Endothelial cell of umbilical vein (primary cell): Measurements from ENCODE around the gene TNFRSF8. TPM values are rescaled to one million over a fixed set of nuclear protein-coding genes. Genes with fewer than 3 reads are reported as not detected.

Source experiments
- BruUV-seq: library from RNA; stranded (reverse); fragments of 400-500 nt; replicated peaks from 2 replicates; lab custom pipeline; 2021; lab: Mats Ljungman, UMichigan
- CTCF ChIA-PET: fragments of 300-600, 350-600 bp; sonication (Branson Sonifier 250); formaldehyde crosslinking; loops from one replicate; lab custom pipeline; 2021; ENCODE audit warnings: antibody characterized with exemption, inconsistent platforms; lab: Charles Lee
- POLR2A ChIA-PET: fragments of 300-600, 350-600 bp; sonication (Branson Sonifier 250); formaldehyde crosslinking; loops from one replicate; lab custom pipeline; 2021; ENCODE audit warnings: antibody characterized with exemption, inconsistent platforms; lab: Charles Lee
- DNase-seq: peaks from one replicate; pipeline ENCODE4 v3.0.0-alpha.2; 2011; ENCODE audit warnings: low read depth, low spot score
- FAIRE-seq: peaks from 2 replicates; lab custom pipeline; 2011; peaks lifted over from hg19 to GRCh38; lab: Jason Lieb, UNC
- H2AFZ ChIP-seq: 2 replicates; pipeline ENCODE4 v1.6.0; 2012; ENCODE audit warnings: low read depth, low read length, control low read depth, inconsistent platforms
- H3K27ac ChIP-seq: 2 replicates; pipeline ENCODE4 v1.5.1; 2011; ENCODE audit warnings: low read depth, mild to moderate bottlenecking, control low read depth, low read length, moderate library complexity; ENCODE audit not compliant: insufficient read depth
- H3K27me3 ChIP-seq, 2 experiments: 2 replicates each; pipeline versions ENCODE4 v1.6.0 to v1.6.1; 2011; ENCODE audit warnings: low read length in 2 of 2, mixed read lengths in 1 of 2; ENCODE audit not compliant: control insufficient read depth in 2 of 2, insufficient read depth in 2 of 2
- H3K36me3 ChIP-seq, 2 experiments: 2 replicates in 1 of 2; 3 replicates in 1 of 2; pipeline ENCODE4 v1.5.1; 2011; ENCODE audit warnings: low read length in 2 of 2, mild to moderate bottlenecking in 1 of 2, moderate library complexity in 1 of 2; ENCODE audit not compliant: control insufficient read depth in 2 of 2, insufficient read depth in 2 of 2; ENCODE audit errors: extremely low read depth in 1 of 2
- H3K4me1 ChIP-seq: 3 replicates; pipeline ENCODE4 v1.5.1; 2011; ENCODE audit warnings: mild to moderate bottlenecking, low read length; ENCODE audit not compliant: control insufficient read depth, insufficient read depth; ENCODE audit errors: extremely low read depth
- H3K4me2 ChIP-seq: 2 replicates; pipeline ENCODE4 v1.6.1; 2011; ENCODE audit warnings: low read length, control low read depth, mixed read lengths; ENCODE audit not compliant: insufficient read depth
- H3K4me3 ChIP-seq, 3 experiments: fragments of 200-600 bp in 1 of 3; sonication (generic), shearing (Covaris generic) in 1 of 3; replicated peaks in 1 of 3; 2 replicates each; pipeline ENCODE4 v1.5.1; 2011 to 2016; ENCODE audit warnings: control low read depth in 3 of 3, low read length in 3 of 3, mild to moderate bottlenecking in 2 of 3, inconsistent platforms in 1 of 3, low read depth in 1 of 3, moderate library complexity in 1 of 3; ENCODE audit not compliant: insufficient read depth in 1 of 3
- H3K79me2 ChIP-seq: 2 replicates; pipeline ENCODE4 v1.6.0; 2012; ENCODE audit warnings: low read length, inconsistent platforms; ENCODE audit not compliant: control insufficient read depth, insufficient read depth
- H3K9ac ChIP-seq: replicated peaks from 2 replicates; pipeline ENCODE3; 2011; ENCODE audit warnings: low read length, control low read depth; ENCODE audit not compliant: insufficient read depth; ENCODE audit errors: extremely low read depth
- H3K9me1 ChIP-seq: replicated peaks from 3 replicates; pipeline ENCODE4 v1.6.0; 2011; ENCODE audit warnings: mild to moderate bottlenecking, low read length; ENCODE audit not compliant: control insufficient read depth, insufficient read depth; ENCODE audit errors: extremely low read depth
- H3K9me3 ChIP-seq: replicated peaks from 2 replicates; pipeline ENCODE4 v1.5.1; 2012; ENCODE audit warnings: low read length, inconsistent platforms; ENCODE audit not compliant: control insufficient read depth, insufficient read depth
- H4K20me1 ChIP-seq: replicated peaks from 2 replicates; pipeline ENCODE3; 2011; ENCODE audit warnings: mild to moderate bottlenecking, low read length; ENCODE audit not compliant: control insufficient read depth, insufficient read depth; ENCODE audit errors: extremely low read depth
- CTCF ChIP-seq, 2 donors: IDR thresholded peaks; 1 replicate in 1 of 2; 2 replicates in 1 of 2; pipeline ENCODE4 v1.5.1; 2011; ENCODE audit warnings: low read length in 2 of 2, mild to moderate bottlenecking in 2 of 2, moderate library complexity in 2 of 2, control low read depth in 1 of 2, inconsistent platforms in 1 of 2, low read depth in 1 of 2; ENCODE audit not compliant: insufficient read depth in 1 of 2; ENCODE audit errors: extremely low read depth in 1 of 2
- EZH2 ChIP-seq: IDR thresholded peaks from 2 replicates; pipeline ENCODE4 v1.6.1; 2012; ENCODE audit warnings: borderline replicate concordance, low read depth, mild to moderate bottlenecking, moderate library complexity, low read length, inconsistent platforms; ENCODE audit not compliant: severe bottlenecking
- GATA2 ChIP-seq: IDR thresholded peaks from 2 replicates; pipeline ENCODE4 v1.7.0; 2011; ENCODE audit warnings: low read depth, mild to moderate bottlenecking, moderate library complexity, mixed read lengths, low read length; ENCODE audit not compliant: insufficient read length, insufficient read depth
- JUN ChIP-seq: IDR thresholded peaks from 2 replicates; pipeline ENCODE4 v1.6.1; 2011; ENCODE audit warnings: borderline replicate concordance, low read depth; ENCODE audit not compliant: insufficient read length, insufficient read depth
- MYC ChIP-seq: IDR thresholded peaks from one replicate; pipeline ENCODE4 v1.6.1; 2011; ENCODE audit warnings: mild to moderate bottlenecking, low read depth, low read length
- POLR2AphosphoS5 ChIP-seq: IDR thresholded peaks from 2 replicates; pipeline ENCODE4 v1.6.1; 2012; ENCODE audit warnings: low read depth, mild to moderate bottlenecking, control low read depth, low read length, moderate library complexity; ENCODE audit not compliant: insufficient read depth
- dilution Hi-C: fragments of 300-500 bp; cut with MboI; formaldehyde crosslinking; loops from one replicate; pipeline ENCODE4 v1.15.0; 2019; ENCODE audit warnings: low sequenced_read_pairs; ENCODE audit not compliant: extremely low pct_ligation_motif_present
- intact Hi-C: fragments of 100-400 bp; cut with micrococcal nuclease; formaldehyde crosslinking; loops from one replicate; pipeline ENCODE4 v1.10.0; 2022
- polyA plus RNA-seq, 4 experiments: library from polyadenylated mRNA; depleted of rRNA in 3 of 4; stranded (reverse) in 3 of 4; unstranded in 1 of 4; fragments of >200 nt; gene quantifications; 2 replicates each; pipeline versions ENCODE4 v1.2.1 to v1.2.3, GENCODE V29; 2011 to 2012; ENCODE audit warnings: missing spikeins in 1 of 4
- total RNA-seq: library from RNA; stranded (reverse); gene quantifications from 2 replicates; pipeline ENCODE4 v1.2.3, GENCODE V29; 2021
- TF ChIP-seq, protein P1 (sequence below): IDR thresholded peaks from 2 replicates; pipeline ENCODE4 v1.6.1; 2011; ENCODE audit not compliant: insufficient read depth, insufficient read length

TNFRSF8 gene
- total and polyA plus RNA-seq, 2 donors (not counting 3 experiments of a cell fraction or from before 2014, with no cell fraction given), result 0.47 TPM; not detected in 1

GRCh38 chr1:12085643-12086260, 22.6 kb downstream of the TNFRSF8 start:
- BruUV-seq, result no TSS peak
- Histone ChIP-seq H3K4me2 (no peak overlapping the region), H3K9me3 (no peaks in the 10 kb centered on the region), H3K79me2 (no peaks in the 10 kb centered on the region), H3K4me3 (no peak overlapping the region), H3K4me1 (no peaks in the 10 kb centered on the region), H2AFZ (no peak overlapping the region), H3K27ac (no peak overlapping the region), H4K20me1 (no peaks in the 10 kb centered on the region), H3K9ac (no peak overlapping the region), H3K9me1 (no peaks in the 10 kb centered on the region), H3K36me3 (no peaks in the 10 kb centered on the region), H3K27me3 (no peaks in the 10 kb centered on the region)
- dilution Hi-C loops (no loop called here), intact Hi-C loops (no loop called here)
- POLR2A ChIA-PET, result no interaction called here
- TF ChIP-seq, protein P1, sequence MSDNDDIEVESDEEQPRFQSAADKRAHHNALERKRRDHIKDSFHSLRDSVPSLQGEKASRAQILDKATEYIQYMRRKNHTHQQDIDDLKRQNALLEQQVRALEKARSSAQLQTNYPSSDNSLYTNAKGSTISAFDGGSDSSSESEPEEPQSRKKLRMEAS, result no peak
- TF ChIP-seq GATA2, result no peak
- no peak for TF ChIP-seq EZH2
- no peak for TF ChIP-seq MYC
- no peak for TF ChIP-seq CTCF (IDR thresholded peaks at IDR 0.05; ENCODE audit: extremely low read depth in 1 of 2, insufficient read depth in 1 of 2, low read depth in 1 of 2, low read length in 2 of 2)
- no peak for TF ChIP-seq JUN
- TF ChIP-seq POLR2AphosphoS5, result no peak
- CTCF ChIA-PET, result no interaction called here
- DNase-seq (no peak), FAIRE-seq (no peak)
